K562 (cell line): ENCODE data around the gene MFSD11. TPM values are rescaled to one million over a fixed set of nuclear protein-coding genes. Genes with fewer than 3 reads are reported as not detected.

ENCODE experiments used
- ATAC-seq: fragments of 200-7000 bp; cut with Tn5 transposase; 3 replicates; pipeline ENCODE4 v1.9.1; 2020; ENCODE audit warnings: moderate library complexity
- BruUV-seq: library from RNA; stranded (reverse); fragments of 400-500 nt; replicated peaks from 2 replicates; lab custom pipeline; 2021; lab: Mats Ljungman, UMichigan
- CTCF ChIA-PET: fragments of 300-600 bp; formaldehyde crosslinking; extraction: SDS; loops from one replicate; lab custom pipeline; 2021; ENCODE audit warnings: low intra/inter-chr PET ratio; lab: Yijun Ruan, JAX
- POLR2A ChIA-PET: fragments of 300-600, 350-650 bp; sonication (Branson Sonifier 250); formaldehyde crosslinking; extraction: SDS; loops from one replicate; lab custom pipeline; 2021; ENCODE audit warnings: antibody characterized with exemption, inconsistent platforms; lab: Yijun Ruan, JAX
- DNase-seq, 4 experiments: peaks; one replicate each; pipeline versions ENCODE4 v3.0.0 to v3.0.0-alpha.2; 2011 to 2018; ENCODE audit warnings: low spot score in 3 of 4, mixed read lengths in 3 of 4; ENCODE audit errors: extremely low read depth in 1 of 4
- FAIRE-seq: peaks from 2 replicates; lab custom pipeline; 2011; peaks lifted over from hg19 to GRCh38; lab: Jason Lieb, UNC
- H2AFZ ChIP-seq: 2 replicates; pipeline ENCODE4 v1.6.0; 2011; ENCODE audit warnings: low read depth, low read length, control low read depth, inconsistent platforms
- H3K27ac ChIP-seq: fragments of 200-600 bp; 3 replicates; pipeline ENCODE4 v1.8.0; 2011; ENCODE audit warnings: low read depth, mild to moderate bottlenecking, control low read depth, inconsistent platforms, low read length, moderate library complexity, mixed read lengths; ENCODE audit errors: extremely low read depth
- H3K27me3 ChIP-seq, 2 experiments: fragments of 300-600 bp in 1 of 2; 2 replicates in 1 of 2; 3 replicates in 1 of 2; pipeline versions ENCODE4 v1.6.0 to v1.8.0; 2011; ENCODE audit warnings: inconsistent platforms in 2 of 2, low read length in 2 of 2, mild to moderate bottlenecking in 1 of 2, mixed read lengths in 1 of 2, moderate library complexity in 1 of 2; ENCODE audit not compliant: control insufficient read depth in 2 of 2, insufficient read depth in 2 of 2
- H3K36me3 ChIP-seq: fragments of 300-600 bp; 3 replicates; pipeline ENCODE4 v1.8.0; 2011; ENCODE audit warnings: mild to moderate bottlenecking, low read length, inconsistent platforms; ENCODE audit not compliant: control insufficient read depth, insufficient read depth
- H3K4me1 ChIP-seq, 2 experiments: fragments of 200-600 bp in 1 of 2; replicated peaks in 1 of 2; 2 replicates in 1 of 2; 3 replicates in 1 of 2; pipeline versions ENCODE4 v1.5.1 to v1.8.0; 2011; ENCODE audit warnings: inconsistent platforms in 2 of 2, low read length in 2 of 2, mild to moderate bottlenecking in 1 of 2, mixed read lengths in 1 of 2, moderate library complexity in 1 of 2; ENCODE audit not compliant: control insufficient read depth in 2 of 2, insufficient read depth in 2 of 2
- H3K4me2 ChIP-seq: 2 replicates; pipeline ENCODE4 v1.6.1; 2011; ENCODE audit warnings: low read length, control low read depth, inconsistent platforms, mixed read lengths; ENCODE audit not compliant: insufficient read depth
- H3K4me3 ChIP-seq: fragments of 200-600 bp; sonication (generic), shearing (Covaris generic); 2 replicates; pipeline ENCODE4 v1.5.1; 2016; ENCODE audit warnings: control low read depth, inconsistent platforms
- H3K79me2 ChIP-seq: fragments of 200-600 bp; 3 replicates; pipeline ENCODE4 v1.8.0; 2011; ENCODE audit warnings: low read length, inconsistent platforms; ENCODE audit not compliant: control insufficient read depth, insufficient read depth
- H3K9ac ChIP-seq, 2 experiments: 2 replicates each; pipeline versions ENCODE4 v1.6.0 to v1.6.1; 2011; ENCODE audit warnings: low read depth in 2 of 2, low read length in 2 of 2, control low read depth in 1 of 2, inconsistent platforms in 1 of 2, mild to moderate bottlenecking in 1 of 2, mixed read lengths in 1 of 2; ENCODE audit not compliant: insufficient read depth in 1 of 2
- H3K9me1 ChIP-seq: one replicate; pipeline ENCODE4 v1.6.0; 2011; ENCODE audit warnings: inconsistent platforms, mild to moderate bottlenecking, low read length, moderate library complexity; ENCODE audit not compliant: control insufficient read depth, insufficient read depth
- H3K9me3 ChIP-seq: replicated peaks from 2 replicates; pipeline ENCODE4 v1.5.1; 2011; ENCODE audit warnings: low read depth, low read length, inconsistent platforms; ENCODE audit not compliant: control insufficient read depth, insufficient read depth
- H4K20me1 ChIP-seq: replicated peaks from 2 replicates; pipeline ENCODE4 v1.6.1; 2011; ENCODE audit warnings: low read length, inconsistent platforms, mixed read lengths; ENCODE audit not compliant: control insufficient read depth, insufficient read depth
- CHD1 ChIP-seq: fragments of 200-600 bp; sonication (generic); IDR thresholded peaks from one replicate; pipeline ENCODE4 v1.6.1; 2012; ENCODE audit warnings: mild to moderate bottlenecking, moderate library complexity, low read length, inconsistent platforms
- CREB1 ChIP-seq, 2 experiments: sonication (generic) in 1 of 2; formaldehyde crosslinking in 1 of 2; IDR thresholded peaks; 2 replicates each; pipeline versions ENCODE4 v1.6.1 to v1.8.0; 2012 to 2022; ENCODE audit warnings: inconsistent platforms in 1 of 2, mild to moderate bottlenecking in 1 of 2, missing genetic modification reagents in 1 of 2, moderate library complexity in 1 of 2
- NFE2 ChIP-seq: IDR thresholded peaks from 2 replicates; pipeline ENCODE4 v1.6.1; 2014; ENCODE audit warnings: antibody characterized with exemption, low read depth
- PTTG1 ChIP-seq: fragments of 450-650 bp; IDR thresholded peaks from 2 replicates; pipeline ENCODE4 v1.6.1; 2016; ENCODE audit warnings: low read depth, mild to moderate bottlenecking, missing genetic modification characterization, missing compliant biosample characterization
- RBM25 ChIP-seq: fragments of 200-400 bp; formaldehyde crosslinking; IDR thresholded peaks from 2 replicates; pipeline ENCODE4 v1.6.1; 2018; ENCODE audit warnings: low read length, low read depth, moderate library complexity; ENCODE audit not compliant: severe bottlenecking
- RBM39 ChIP-seq: fragments of 200-400 bp; formaldehyde crosslinking; optimal IDR thresholded peaks from 2 replicates; pipeline ENCODE3; 2018; ENCODE audit warnings: low read depth, low read length
- SMAD2 ChIP-seq: fragments of 150-350 bp; IDR thresholded peaks from 2 replicates; pipeline ENCODE4 v1.6.1; 2014; ENCODE audit warnings: low read depth, mild to moderate bottlenecking, low read length
- SMARCC2 ChIP-seq: fragments of 450-650 bp; IDR thresholded peaks from 2 replicates; pipeline ENCODE4 v1.6.1; 2017; ENCODE audit warnings: antibody characterized with exemption, moderate library complexity, mild to moderate bottlenecking, low read depth
- ZNF124 ChIP-seq: sonication (generic); formaldehyde crosslinking; IDR thresholded peaks from 2 replicates; pipeline ENCODE4 v1.8.1; 2022; ENCODE audit warnings: missing genetic modification reagents
- WGBS: fragments of 100-300 bp; shearing (Covaris generic); methylation state at CpG from one replicate; pipeline ENCODE4 v1.1.6; 2016; ENCODE audit warnings: low coverage, mixed read lengths; ENCODE audit not compliant: insufficient coverage; ENCODE audit errors: missing lambda C conversion rate; 5-methylcytosine and 5-hydroxymethylcytosine counted together
- in situ Hi-C: fragments of 300-500 bp; cut with MboI; formaldehyde crosslinking; loops from 4 replicates; pipeline ENCODE4 v1.15.0; 2018; ENCODE audit warnings: inconsistent platforms, mixed read lengths
- intact Hi-C: fragments of 100-400 bp; cut with micrococcal nuclease; formaldehyde crosslinking; loops from 2 replicates; pipeline ENCODE4 v1.14.2; 2022
- polyA plus RNA-seq, 8 experiments: library from polyadenylated mRNA; depleted of rRNA in 4 of 8; stranded (reverse) in 5 of 8; unstranded in 3 of 8; fragments of >200 nt; fragmentation: Nextera tagmentation in 2 of 8; fragmentation: Illumina TruSeq in 1 of 8; extraction: Ambion mirVana in 2 of 8; extraction: Trizol in 1 of 8; gene quantifications; 2 replicates each; pipeline versions ENCODE4 v1.2.1 to v1.2.3, GENCODE V29; 2011 to 2014; ENCODE audit warnings: inconsistent platforms in 1 of 8, missing spikeins in 1 of 8
- total RNA-seq, 7 experiments: library from RNA; depleted of rRNA in 6 of 7; stranded (reverse); fragments of >200 nt in 6 of 7; fragmentation: Illumina TruSeq in 2 of 7; extraction: Trizol in 2 of 7; gene quantifications; 2 replicates each; pipeline versions ENCODE4 v1.2.1 to v1.2.3, GENCODE V29; 2011 to 2021; ENCODE audit warnings: low replicate concordance in 1 of 7
- TF ChIP-seq, protein P1 (sequence below), 2 experiments: IDR thresholded peaks; 2 replicates each; pipeline ENCODE4 v1.6.1; 2011; ENCODE audit warnings: borderline replicate concordance in 1 of 2, control low read depth in 1 of 2, low read depth in 1 of 2, low read length in 1 of 2, mild to moderate bottlenecking in 1 of 2, mixed read lengths in 1 of 2, moderate library complexity in 1 of 2; ENCODE audit not compliant: insufficient read depth in 1 of 2, insufficient read length in 1 of 2, poor library complexity in 1 of 2, severe bottlenecking in 1 of 2; ENCODE audit errors: extremely low read depth in 1 of 2
- TF ChIP-seq, protein P2 (sequence below), 2 experiments: fragments of 450-650 bp; conservative IDR thresholded peaks; 2 replicates each; pipeline ENCODE4 v1.6.1; 2017; ENCODE audit warnings: mild to moderate bottlenecking in 2 of 2, moderate library complexity in 2 of 2
- TF ChIP-seq, protein P3 (sequence below): fragments of 450-650 bp; IDR thresholded peaks from 2 replicates; pipeline ENCODE4 v1.7.1; 2018; ENCODE audit warnings: mild to moderate bottlenecking, low read depth; ENCODE audit not compliant: partially characterized antibody

The MFSD11 gene
- total and polyA plus RNA-seq, 9 of the 15 experiments (the other 6 are each of a cell fraction or from before 2014, with no cell fraction given), result 14.4 to 24.5 (median 19.9) TPM

DNA sequence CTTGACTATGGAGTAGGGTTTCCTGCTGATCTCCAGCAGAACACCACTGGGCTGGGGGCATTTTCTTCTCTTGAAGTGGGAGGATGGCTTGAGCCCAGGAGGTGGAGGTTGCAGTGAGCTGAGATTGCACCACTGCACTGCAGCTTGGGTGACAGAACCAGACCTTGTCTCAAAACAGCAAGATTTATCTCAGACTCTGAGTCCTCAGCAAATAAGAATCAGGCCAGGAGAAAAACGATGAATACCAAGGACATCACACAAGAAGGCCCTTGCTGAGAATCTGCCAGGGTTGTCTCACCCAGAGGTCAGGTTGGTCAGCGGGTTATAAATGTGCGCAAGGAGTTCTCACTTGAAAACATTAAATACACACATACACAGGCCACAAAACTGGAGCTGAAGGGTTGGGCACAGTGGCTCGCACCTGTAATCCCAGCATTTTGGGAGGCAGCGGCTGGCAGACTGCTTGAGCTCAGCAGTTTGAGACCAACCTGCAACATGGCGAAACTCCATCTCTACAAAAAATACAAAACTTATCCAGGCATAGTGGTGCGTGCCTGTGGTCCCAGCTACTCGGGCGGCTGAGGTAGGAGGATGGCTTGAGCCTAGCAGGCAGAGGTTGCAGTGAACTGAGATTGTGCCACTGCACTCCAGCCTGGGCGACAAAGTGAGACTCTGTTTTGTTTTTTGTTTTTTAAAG lies 34.8 kb upstream of the MFSD11 start (continued):
- TF ChIP-seq, protein P1, sequence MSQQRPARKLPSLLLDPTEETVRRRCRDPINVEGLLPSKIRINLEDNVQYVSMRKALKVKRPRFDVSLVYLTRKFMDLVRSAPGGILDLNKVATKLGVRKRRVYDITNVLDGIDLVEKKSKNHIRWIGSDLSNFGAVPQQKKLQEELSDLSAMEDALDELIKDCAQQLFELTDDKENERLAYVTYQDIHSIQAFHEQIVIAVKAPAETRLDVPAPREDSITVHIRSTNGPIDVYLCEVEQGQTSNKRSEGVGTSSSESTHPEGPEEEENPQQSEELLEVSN (IDR thresholded peaks at IDR 0.05; ENCODE audit: borderline replicate concordance in 1 of 2, extremely low read depth in 1 of 2, insufficient read depth in 1 of 2, insufficient read length in 1 of 2, low read depth in 1 of 2, low read length in 1 of 2, poor library complexity in 1 of 2, severe bottlenecking in 1 of 2), result no peak
- TF ChIP-seq, protein P2, sequence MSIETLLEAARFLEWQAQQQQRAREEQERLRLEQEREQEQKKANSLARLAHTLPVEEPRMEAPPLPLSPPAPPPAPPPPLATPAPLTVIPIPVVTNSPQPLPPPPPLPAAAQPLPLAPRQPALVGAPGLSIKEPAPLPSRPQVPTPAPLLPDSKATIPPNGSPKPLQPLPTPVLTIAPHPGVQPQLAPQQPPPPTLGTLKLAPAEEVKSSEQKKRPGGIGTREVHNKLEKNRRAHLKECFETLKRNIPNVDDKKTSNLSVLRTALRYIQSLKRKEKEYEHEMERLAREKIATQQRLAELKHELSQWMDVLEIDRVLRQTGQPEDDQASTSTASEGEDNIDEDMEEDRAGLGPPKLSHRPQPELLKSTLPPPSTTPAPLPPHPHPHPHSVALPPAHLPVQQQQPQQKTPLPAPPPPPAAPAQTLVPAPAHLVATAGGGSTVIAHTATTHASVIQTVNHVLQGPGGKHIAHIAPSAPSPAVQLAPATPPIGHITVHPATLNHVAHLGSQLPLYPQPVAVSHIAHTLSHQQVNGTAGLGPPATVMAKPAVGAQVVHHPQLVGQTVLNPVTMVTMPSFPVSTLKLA (conservative IDR thresholded peaks at IDR 0.05), result no peak
- no peak for TF ChIP-seq NFE2
- no peak for TF ChIP-seq RBM25

DNA sequence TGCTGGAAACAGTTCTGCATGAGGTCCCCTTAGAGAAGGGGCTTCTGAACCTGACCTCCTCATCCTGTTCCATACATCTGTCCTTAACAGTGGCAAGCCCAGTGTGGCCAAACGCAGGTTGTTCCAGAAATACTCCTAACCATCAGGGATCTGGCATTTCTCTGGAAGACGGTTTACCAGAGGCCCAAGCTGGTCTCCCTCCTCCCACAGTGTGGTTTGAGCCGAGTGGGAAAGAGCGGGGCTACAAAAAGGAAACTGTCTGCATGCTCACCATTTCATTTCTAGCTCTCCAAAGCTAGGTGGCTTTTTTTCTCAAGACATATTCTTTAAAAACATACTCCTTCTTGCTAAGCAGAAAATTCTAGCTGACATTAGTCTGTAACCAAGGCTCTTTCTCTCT lies 33.1 kb upstream of the MFSD11 start:
- Histone ChIP-seq H3K9me3 (no peaks in the 10 kb centered on the region), H3K36me3 (no peaks in the 10 kb centered on the region), H3K9me1 (no peaks in the 10 kb centered on the region), H3K27ac (no peak overlapping the region), H3K9ac (no peak overlapping the region), H3K79me2 (no peaks in the 10 kb centered on the region), H4K20me1 (peaks cover 5% of the 10 kb centered on the region; the same call in 1 of the 2 replicates), H2AFZ (no peak overlapping the region), H3K27me3 (no peaks in the 10 kb centered on the region), H3K4me3 (no peak overlapping the region), H3K4me2 (no peak overlapping the region), H3K4me1 (peaks cover 14 to 38% of the 10 kb centered on the region in 2 experiments; a peak in 4 of 5 replicates)
- 57% methylated on average over 4 of the region's 4 CpGs for WGBS
- no TSS peak for BruUV-seq
- intact Hi-C loops, result no loop called here
- ChIA-PET CTCF (no interaction called here), POLR2A (interaction anchor here (0.7 kb wide), 1 partner anchor 1694 kb away, joined by 3 read pairs; no protein-coding TSS in a partner anchor)
- DNase-seq (no peak), ATAC-seq (no peak), FAIRE-seq (no peak)
- in situ Hi-C loops, result no loop called here
- TF ChIP-seq ZNF124, result no peak
- TF ChIP-seq CREB1 (IDR thresholded peaks at IDR 0.05), result no peak
- TF ChIP-seq CREB1 (CRISPR knock-in tag; IDR thresholded peaks at IDR 0.05), result no peak
- no peak for TF ChIP-seq RBM39
- TF ChIP-seq, protein P3, sequence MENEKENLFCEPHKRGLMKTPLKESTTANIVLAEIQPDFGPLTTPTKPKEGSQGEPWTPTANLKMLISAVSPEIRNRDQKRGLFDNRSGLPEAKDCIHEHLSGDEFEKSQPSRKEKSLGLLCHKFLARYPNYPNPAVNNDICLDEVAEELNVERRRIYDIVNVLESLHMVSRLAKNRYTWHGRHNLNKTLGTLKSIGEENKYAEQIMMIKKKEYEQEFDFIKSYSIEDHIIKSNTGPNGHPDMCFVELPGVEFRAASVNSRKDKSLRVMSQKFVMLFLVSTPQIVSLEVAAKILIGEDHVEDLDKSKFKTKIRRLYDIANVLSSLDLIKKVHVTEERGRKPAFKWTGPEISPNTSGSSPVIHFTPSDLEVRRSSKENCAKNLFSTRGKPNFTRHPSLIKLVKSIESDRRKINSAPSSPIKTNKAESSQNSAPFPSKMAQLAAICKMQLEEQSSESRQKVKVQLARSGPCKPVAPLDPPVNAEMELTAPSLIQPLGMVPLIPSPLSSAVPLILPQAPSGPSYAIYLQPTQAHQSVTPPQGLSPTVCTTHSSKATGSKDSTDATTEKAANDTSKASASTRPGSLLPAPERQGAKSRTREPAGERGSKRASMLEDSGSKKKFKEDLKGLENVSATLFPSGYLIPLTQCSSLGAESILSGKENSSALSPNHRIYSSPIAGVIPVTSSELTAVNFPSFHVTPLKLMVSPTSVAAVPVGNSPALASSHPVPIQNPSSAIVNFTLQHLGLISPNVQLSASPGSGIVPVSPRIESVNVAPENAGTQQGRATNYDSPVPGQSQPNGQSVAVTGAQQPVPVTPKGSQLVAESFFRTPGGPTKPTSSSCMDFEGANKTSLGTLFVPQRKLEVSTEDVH, result no peak
- TF ChIP-seq SMARCC2, result no peak
- TF ChIP-seq CHD1, result no peak
- no peak for TF ChIP-seq PTTG1 (tag)
- no peak for TF ChIP-seq SMAD2
